ENCODE data around the gene NLE1.

Gene NLE1

GRCh38 chr17:35141681-35142466 is at the start of gene NLE1:
TSS of gene NLE1 (minus strand) at chr17:35142303. CDS start at chr17:35142275, 28 bp downstream.
- TF ChIP-seq CTCF (IDR thresholded peaks at IDR 0.05; ENCODE audit: low read depth, low read length), result peak; percentile 92
- DNase-seq (ENCODE audit: low read depth, low spot score), result peak; percentile 81
- in situ Hi-C loops (cut with HindIII; ENCODE audit: low sequenced_read_pairs), result no loop called here
- peak within 1 kb of the TSS; percentile 96 for H3K4me3 ChIP-seq (ENCODE audit: low read depth, low read length)

- in situ Hi-C loops (cut with HindIII; ENCODE audit: low sequenced_read_pairs), result no loop called here
- TF ChIP-seq CTCF (IDR thresholded peaks at IDR 0.05; ENCODE audit: low read depth, low read length), result no peak
- DNase-seq (ENCODE audit: low read depth, low spot score), result no peak
- H3K4me3 ChIP-seq (ENCODE audit: low read depth, low read length), result no peak overlapping the region
Measured at GRCh38 chr17:35191001-35191695, 49.0 kb upstream of the NLE1 start.

- no peak overlapping the region for H3K4me3 ChIP-seq (ENCODE audit: low read depth, low read length)
- DNase-seq (ENCODE audit: low read depth, low spot score), result peak; percentile 7
- in situ Hi-C loops (cut with HindIII; ENCODE audit: low sequenced_read_pairs), result no loop called here
- TF ChIP-seq CTCF (IDR thresholded peaks at IDR 0.05; ENCODE audit: low read depth, low read length), result no peak
Measured at GRCh38 chr17:35189291-35189690, 47.2 kb upstream of the NLE1 start.

- no peak overlapping the region for H3K4me3 ChIP-seq (ENCODE audit: low read depth, low read length)
- in situ Hi-C loops (cut with HindIII; ENCODE audit: low sequenced_read_pairs), result no loop called here
- peak; percentile 16 for DNase-seq (ENCODE audit: low read depth, low spot score)
- no peak for TF ChIP-seq CTCF (IDR thresholded peaks at IDR 0.05; ENCODE audit: low read depth, low read length)
Measured at GRCh38 chr17:35188111-35188510, 46.0 kb upstream of the NLE1 start.

- DNase-seq (ENCODE audit: low read depth, low spot score), result no peak
- no peak overlapping the region for H3K4me3 ChIP-seq (ENCODE audit: low read depth, low read length)
- TF ChIP-seq CTCF (IDR thresholded peaks at IDR 0.05; ENCODE audit: low read depth, low read length), result no peak
- in situ Hi-C loops (cut with HindIII; ENCODE audit: low sequenced_read_pairs), result no loop called here
Measured at GRCh38 chr17:35187481-35187880, 45.4 kb upstream of the NLE1 start.

GRCh38 chr17:35185849-35186248 is 43.7 kb upstream of the NLE1 start:
- no peak for DNase-seq (ENCODE audit: low read depth, low spot score)
- TF ChIP-seq CTCF (IDR thresholded peaks at IDR 0.05; ENCODE audit: low read depth, low read length), result no peak
- in situ Hi-C loops (cut with HindIII; ENCODE audit: low sequenced_read_pairs), result no loop called here
- no peak overlapping the region for H3K4me3 ChIP-seq (ENCODE audit: low read depth, low read length)
